PC-3 (cell line): ENCODE results near the gene IGFL1. TPM values are rescaled to one million over a fixed set of nuclear protein-coding genes. Genes with fewer than 3 reads are reported as not detected.
A peak's percentile ranks its signal among the peaks of the same experiment; 100 is the strongest.
"Not testable (repeated sequence)": the region's sequence is repeated elsewhere in the genome, so short reads cannot be mapped to it uniquely, and the experiment has no call there.

Experiments
- ATAC-seq: fragments of 200-7000 bp; cut with Tn5 transposase; 2 replicates; pipeline ENCODE4 v1.9.1; 2020; ENCODE audit warnings: mild to moderate bottlenecking, moderate library complexity
- BruUV-seq: library from RNA; stranded (reverse); fragments of 400-500 nt; replicated peaks from 2 replicates; lab custom pipeline; 2021; lab: Mats Ljungman, UMichigan
- CTCF ChIA-PET: fragments of 300-600 bp; sonication (Branson Sonifier 250); formaldehyde crosslinking; loops from one replicate; lab custom pipeline; 2022; ENCODE audit warnings: antibody characterized with exemption; lab: Charles Lee
- POLR2A ChIA-PET: fragments of 300-600 bp; sonication (Branson Sonifier 250); formaldehyde crosslinking; loops from one replicate; lab custom pipeline; 2022; ENCODE audit warnings: antibody characterized with exemption; ENCODE audit not compliant: unreplicated experiment; lab: Charles Lee
- DNase-seq: peaks from one replicate; pipeline ENCODE4 v3.0.0-alpha.2; 2015
- H2AFZ ChIP-seq: fragments of 300-600 bp; sonication (generic); 2 replicates; pipeline ENCODE4 v1.6.0; 2016; ENCODE audit warnings: antibody characterized with exemption, low read length
- H3F3A ChIP-seq: fragments of 300-600 bp; sonication (generic); one replicate; pipeline ENCODE4 v1.6.0; 2017; ENCODE audit warnings: antibody characterized with exemption, low read length, control low read depth, mild to moderate bottlenecking; ENCODE audit not compliant: unreplicated experiment
- H3K27ac ChIP-seq: fragments of 300-600 bp; sonication (generic); 2 replicates; pipeline ENCODE4 v1.5.1; 2016; ENCODE audit warnings: mild to moderate bottlenecking, low read length
- H3K27me3 ChIP-seq: fragments of 300-600 bp; sonication (generic); 2 replicates; pipeline ENCODE4 v1.6.1; 2016; ENCODE audit warnings: low read length, mixed read lengths
- H3K36me3 ChIP-seq: fragments of 300-600 bp; sonication (generic); 2 replicates; pipeline ENCODE4 v1.6.1; 2016; ENCODE audit warnings: low read depth, mixed run types, low read length, mixed read lengths
- H3K4me1 ChIP-seq: fragments of 300-600 bp; sonication (generic); 2 replicates; pipeline ENCODE4 v1.5.1; 2016; ENCODE audit warnings: low read length; ENCODE audit not compliant: insufficient read depth
- H3K4me2 ChIP-seq: fragments of 300-600 bp; sonication (generic); 2 replicates; pipeline ENCODE4 v1.6.0; 2016; ENCODE audit warnings: low read length
- H3K4me3 ChIP-seq: fragments of 300-600 bp; sonication (generic); 2 replicates; pipeline ENCODE4 v1.5.1; 2016; ENCODE audit warnings: mild to moderate bottlenecking, low read length, mixed read lengths
- H3K79me2 ChIP-seq: fragments of 300-600 bp; sonication (generic); 2 replicates; pipeline ENCODE4 v1.6.1; 2017; ENCODE audit warnings: low read length, mixed read lengths
- H3K9ac ChIP-seq: fragments of 300-600 bp; sonication (generic); 2 replicates; pipeline ENCODE4 v1.6.0; 2016; ENCODE audit warnings: mild to moderate bottlenecking, low read length
- H3K9me2 ChIP-seq: fragments of 300-600 bp; sonication (generic); replicated peaks from 2 replicates; pipeline ENCODE4 v1.6.1; 2016; ENCODE audit warnings: mixed run types, low read length, mixed read lengths
- H3K9me3 ChIP-seq: fragments of 300-600 bp; sonication (generic); 2 replicates; pipeline ENCODE4 v1.6.1; 2016; ENCODE audit warnings: low read length, mixed read lengths
- H4K20me1 ChIP-seq: fragments of 300-600 bp; sonication (generic); 2 replicates; pipeline ENCODE4 v1.6.1; 2016; ENCODE audit warnings: low read length, mixed read lengths
- EZH2 ChIP-seq: fragments of 300-600 bp; sonication (generic); IDR thresholded peaks from one replicate; pipeline ENCODE4 v1.6.1; 2017; ENCODE audit warnings: antibody characterized with exemption, mild to moderate bottlenecking, low read length; ENCODE audit not compliant: unreplicated experiment
- EZH2phosphoT487 ChIP-seq: fragments of 300-600 bp; sonication (generic); IDR thresholded peaks from 2 replicates; pipeline ENCODE4 v1.6.1; 2018; ENCODE audit warnings: mild to moderate bottlenecking, antibody characterized with exemption, low read length, borderline replicate concordance
- intact Hi-C: fragments of 100-400 bp; cut with micrococcal nuclease; formaldehyde crosslinking; loops from 2 replicates; pipeline ENCODE4 v1.9.0; 2023
- total RNA-seq: library from RNA; depleted of rRNA; stranded (reverse); fragments of >200 nt; gene quantifications from 2 replicates; pipeline ENCODE4 v1.2.3, GENCODE V29; 2014
- TF ChIP-seq, protein P1 (sequence below): fragments of 300-600 bp; sonication (generic); conservative IDR thresholded peaks from 2 replicates; pipeline ENCODE4 v1.5.1; 2017; ENCODE audit warnings: antibody characterized with exemption, low read depth, mild to moderate bottlenecking, low read length

IGFL1 gene
- total RNA-seq, 1 experiment from 2014 or later = 0.77 TPM

DNA sequence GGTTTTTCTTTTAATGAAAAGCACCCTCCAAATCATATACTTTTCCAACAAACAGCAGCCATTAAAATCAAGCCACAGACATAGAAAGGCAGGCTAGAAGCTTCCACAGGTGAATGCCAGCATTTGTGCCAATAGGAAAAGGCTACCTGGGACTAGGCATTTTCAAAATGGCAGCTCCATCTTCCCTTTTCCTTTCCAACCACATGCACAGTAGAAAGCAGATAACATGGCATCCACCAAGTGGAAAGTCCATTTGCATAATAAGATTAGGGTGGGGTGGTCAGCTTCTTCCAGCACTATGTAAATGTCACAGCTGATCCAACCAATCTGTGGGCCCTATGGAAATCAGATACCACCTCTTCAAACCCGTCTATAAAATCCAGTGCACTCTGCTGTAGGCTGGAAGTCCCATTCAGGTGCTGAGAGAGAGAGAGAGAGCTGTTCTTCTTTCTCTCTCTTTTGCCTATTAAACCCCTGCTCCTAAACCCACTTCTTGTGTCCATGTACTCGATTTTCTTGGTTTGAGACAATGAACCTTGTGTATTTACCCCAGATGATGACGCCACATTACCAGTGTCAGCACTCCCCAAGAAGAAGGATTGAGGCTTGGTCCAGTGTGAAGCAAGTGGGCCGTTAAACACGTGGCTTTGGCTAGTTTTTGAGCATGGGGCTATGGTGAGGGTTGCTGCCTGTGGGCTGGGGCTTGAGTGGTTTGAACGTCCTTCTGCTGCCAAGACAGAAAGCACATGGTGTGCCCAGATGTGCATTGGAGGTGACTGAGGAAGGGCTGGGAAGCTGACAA is 24.2 kb upstream of the IGFL1 start:
- no peaks in the 10 kb centered on the region for H3K9me2 ChIP-seq
- ChIA-PET POLR2A (no interaction called here), CTCF (no interaction called here)
- no peak overlapping the region for H3K9ac ChIP-seq
- DNase-seq (no peak), ATAC-seq (no peak)
- H3K79me2 ChIP-seq = no peaks in the 10 kb centered on the region
- TF ChIP-seq EZH2phosphoT487 = no peak
- TF ChIP-seq, protein P1, sequence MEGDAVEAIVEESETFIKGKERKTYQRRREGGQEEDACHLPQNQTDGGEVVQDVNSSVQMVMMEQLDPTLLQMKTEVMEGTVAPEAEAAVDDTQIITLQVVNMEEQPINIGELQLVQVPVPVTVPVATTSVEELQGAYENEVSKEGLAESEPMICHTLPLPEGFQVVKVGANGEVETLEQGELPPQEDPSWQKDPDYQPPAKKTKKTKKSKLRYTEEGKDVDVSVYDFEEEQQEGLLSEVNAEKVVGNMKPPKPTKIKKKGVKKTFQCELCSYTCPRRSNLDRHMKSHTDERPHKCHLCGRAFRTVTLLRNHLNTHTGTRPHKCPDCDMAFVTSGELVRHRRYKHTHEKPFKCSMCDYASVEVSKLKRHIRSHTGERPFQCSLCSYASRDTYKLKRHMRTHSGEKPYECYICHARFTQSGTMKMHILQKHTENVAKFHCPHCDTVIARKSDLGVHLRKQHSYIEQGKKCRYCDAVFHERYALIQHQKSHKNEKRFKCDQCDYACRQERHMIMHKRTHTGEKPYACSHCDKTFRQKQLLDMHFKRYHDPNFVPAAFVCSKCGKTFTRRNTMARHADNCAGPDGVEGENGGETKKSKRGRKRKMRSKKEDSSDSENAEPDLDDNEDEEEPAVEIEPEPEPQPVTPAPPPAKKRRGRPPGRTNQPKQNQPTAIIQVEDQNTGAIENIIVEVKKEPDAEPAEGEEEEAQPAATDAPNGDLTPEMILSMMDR = no peak
- TF ChIP-seq EZH2 = no peak
- H3K4me3 ChIP-seq = no peak overlapping the region
- no peak overlapping the region for H3K27ac ChIP-seq
- H4K20me1 ChIP-seq = no peaks in the 10 kb centered on the region
- H2AFZ ChIP-seq = no peak overlapping the region
- H3K9me3 ChIP-seq = no peaks in the 10 kb centered on the region
- no peak overlapping the region for H3K4me2 ChIP-seq
- H3K27me3 ChIP-seq = no peaks in the 10 kb centered on the region
- no peaks in the 10 kb centered on the region for H3K36me3 ChIP-seq
- BruUV-seq = no TSS peak
- intact Hi-C loops = no loop called here
- no peaks in the 10 kb centered on the region for H3F3A ChIP-seq
- peaks cover 12% of the 10 kb centered on the region for H3K4me1 ChIP-seq

DNA sequence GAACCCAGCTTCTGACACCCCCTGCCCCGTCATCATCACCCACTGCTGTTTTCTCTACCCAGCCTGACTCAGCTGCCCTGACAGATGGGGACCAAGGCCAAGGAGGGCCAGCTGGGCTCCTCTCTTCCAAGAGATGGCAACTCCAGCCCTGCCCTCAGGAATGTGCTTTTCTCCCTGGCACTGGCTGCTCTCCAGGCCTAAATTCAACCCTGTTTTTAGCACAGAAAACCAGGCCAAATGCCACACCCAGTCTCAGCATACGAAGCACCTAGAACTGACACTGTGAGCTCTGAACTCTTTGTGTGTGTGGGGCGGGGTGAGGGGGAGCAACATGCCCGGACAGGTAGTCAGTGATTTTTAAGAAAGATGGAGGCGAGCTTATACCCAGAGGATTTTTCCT is 23.4 kb upstream of the IGFL1 start:
- Histone ChIP-seq H3K9me3 (no peaks in the 10 kb centered on the region), H3K27ac (no peak overlapping the region), H3K4me3 (no peak overlapping the region), H3K4me2 (no peak overlapping the region), H3K9ac (no peak overlapping the region), H4K20me1 (no peaks in the 10 kb centered on the region), H3K4me1 (peaks cover 19% of the 10 kb centered on the region), H3K36me3 (no peaks in the 10 kb centered on the region), H3K79me2 (no peaks in the 10 kb centered on the region), H2AFZ (no peak overlapping the region), H3K27me3 (no peaks in the 10 kb centered on the region), H3F3A (peaks cover 3% of the 10 kb centered on the region), H3K9me2 (no peaks in the 10 kb centered on the region)
- DNase-seq (peak; percentile 13), ATAC-seq (no peak)
- TF ChIP-seq EZH2 (no peak), EZH2phosphoT487 (no peak)
- TF ChIP-seq, protein P1 = no peak
- no TSS peak for BruUV-seq
- intact Hi-C loops = no loop called here
- ChIA-PET CTCF (no interaction called here), POLR2A (no interaction called here)

DNA sequence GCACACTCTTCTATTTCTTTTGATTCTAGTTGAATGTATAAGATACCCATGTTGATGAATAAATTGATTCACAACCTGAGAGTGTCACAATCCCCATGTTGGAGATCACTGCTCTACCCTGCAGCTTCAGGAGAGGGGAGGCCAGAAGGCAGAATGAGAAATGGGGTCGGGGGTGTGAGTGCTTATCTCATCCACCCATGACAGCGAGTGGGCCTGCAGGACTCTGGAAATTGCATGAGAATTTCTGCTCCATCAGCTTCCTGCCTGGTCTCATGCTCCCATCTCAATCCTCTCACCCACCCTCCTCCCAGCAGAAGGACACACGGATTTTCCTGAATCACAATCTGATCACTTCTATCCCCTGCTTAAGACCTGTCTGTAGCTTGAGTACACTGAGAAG is 22.9 kb upstream of the IGFL1 start:
- TF ChIP-seq EZH2phosphoT487 = no peak
- TF ChIP-seq, protein P1 = no peak
- no peak for TF ChIP-seq EZH2
- POLR2A ChIA-PET = no interaction called here
- DNase-seq (no peak), ATAC-seq (no peak)
- Histone ChIP-seq H3K9ac (no peak overlapping the region), H4K20me1 (no peaks in the 10 kb centered on the region), H3K36me3 (no peaks in the 10 kb centered on the region), H3K9me3 (no peaks in the 10 kb centered on the region), H3K27ac (no peak overlapping the region), H3K4me2 (no peak overlapping the region), H3K4me3 (no peak overlapping the region), H3K4me1 (peaks cover 24% of the 10 kb centered on the region), H3K79me2 (no peaks in the 10 kb centered on the region), H3F3A (peaks cover 3% of the 10 kb centered on the region), H2AFZ (no peak overlapping the region), H3K9me2 (no peaks in the 10 kb centered on the region), H3K27me3 (no peaks in the 10 kb centered on the region)
- BruUV-seq = no TSS peak
- intact Hi-C loops = no loop called here
- CTCF ChIA-PET = no interaction called here

DNA sequence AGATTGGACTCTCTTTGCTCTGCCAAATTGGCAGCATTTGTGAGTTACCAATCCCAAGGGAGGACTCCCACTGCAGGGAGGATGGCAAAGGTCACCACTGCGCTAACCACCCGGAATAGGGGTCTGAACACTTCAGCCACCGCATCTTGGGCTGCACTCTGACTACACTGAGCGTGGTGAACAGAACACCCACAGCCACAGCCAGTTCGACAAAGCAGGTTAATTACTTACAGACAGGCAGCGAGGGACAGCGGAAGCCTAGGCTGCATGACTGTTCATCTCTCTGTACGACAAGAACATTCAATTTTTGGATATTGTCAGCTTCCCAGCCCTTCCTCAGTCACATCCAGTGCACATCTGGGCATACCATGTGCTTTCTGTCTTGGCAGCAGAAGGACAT is 21.7 kb upstream of the IGFL1 start:
- H3K9me2 ChIP-seq, H4K20me1 ChIP-seq, DNase-seq, intact Hi-C loops, H3K9me3 ChIP-seq, H3F3A ChIP-seq, H3K4me3 ChIP-seq, POLR2A ChIA-PET, H3K79me2 ChIP-seq, H3K27me3 ChIP-seq, H2AFZ ChIP-seq, H3K27ac ChIP-seq, ATAC-seq, CTCF ChIA-PET, H3K36me3 ChIP-seq, H3K4me2 ChIP-seq, H3K9ac ChIP-seq, BruUV-seq: not testable (repeated sequence)
- H3K4me1 ChIP-seq = peaks cover 31% of the 10 kb centered on the region
